AG08395 (cell line): ENCODE results near the gene DOCK8.

Experiments
- DNase-seq: peaks from one replicate; pipeline ENCODE4 v3.0.0; 2012; ENCODE audit warnings: mixed read lengths, low spot score

The DOCK8 gene

DNA sequence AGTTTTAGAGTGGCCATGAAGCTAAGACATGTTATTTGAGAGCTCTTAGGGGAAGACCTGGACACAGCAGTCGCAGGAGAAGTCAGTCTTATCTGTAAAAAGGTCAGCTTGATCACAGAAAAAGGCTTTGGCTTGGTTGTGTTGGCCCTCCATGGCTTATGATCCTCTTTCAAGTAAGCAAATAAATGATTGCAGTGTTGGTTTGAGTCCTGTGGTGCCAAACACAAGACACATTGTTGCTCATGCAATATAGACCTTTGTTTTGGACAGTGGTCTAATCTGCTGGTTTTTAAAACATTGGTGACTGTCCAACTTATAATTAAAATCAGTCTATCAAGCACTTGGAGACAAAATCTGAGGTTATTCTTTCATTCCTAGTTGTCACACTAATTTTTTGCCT is 54.0 kb downstream of the DOCK8 start:
- DNase-seq = no peak

DNA sequence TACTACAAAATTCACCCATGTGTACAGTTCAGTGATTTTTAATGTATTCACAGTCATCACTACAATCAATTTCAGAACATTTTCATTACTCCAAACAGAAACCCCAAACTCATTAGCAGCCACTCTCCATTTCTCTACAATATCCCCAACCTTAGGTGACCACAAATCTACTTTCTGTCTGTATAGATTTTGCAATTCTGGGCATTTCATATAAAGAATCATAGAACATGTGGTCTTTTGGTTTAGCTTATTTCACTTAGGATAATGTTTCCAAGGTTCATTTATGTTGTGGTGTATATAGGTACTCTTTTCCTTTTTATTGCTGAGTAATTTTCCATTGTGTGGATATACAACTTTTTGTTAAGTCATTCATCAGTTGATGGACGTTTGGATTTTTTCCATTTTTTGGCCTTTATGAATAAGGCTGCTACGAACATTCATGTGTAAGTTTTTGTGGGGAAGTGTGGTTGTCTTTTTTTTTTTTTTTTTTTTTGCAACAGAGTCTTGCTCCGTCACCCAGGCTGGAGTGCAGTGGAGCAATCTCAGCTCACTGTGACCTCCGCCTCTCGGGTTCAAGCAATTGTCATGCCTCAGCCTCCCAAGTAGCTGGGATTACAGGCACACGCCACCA is 54.5 kb downstream of the DOCK8 start:
- DNase-seq = no peak

DNA sequence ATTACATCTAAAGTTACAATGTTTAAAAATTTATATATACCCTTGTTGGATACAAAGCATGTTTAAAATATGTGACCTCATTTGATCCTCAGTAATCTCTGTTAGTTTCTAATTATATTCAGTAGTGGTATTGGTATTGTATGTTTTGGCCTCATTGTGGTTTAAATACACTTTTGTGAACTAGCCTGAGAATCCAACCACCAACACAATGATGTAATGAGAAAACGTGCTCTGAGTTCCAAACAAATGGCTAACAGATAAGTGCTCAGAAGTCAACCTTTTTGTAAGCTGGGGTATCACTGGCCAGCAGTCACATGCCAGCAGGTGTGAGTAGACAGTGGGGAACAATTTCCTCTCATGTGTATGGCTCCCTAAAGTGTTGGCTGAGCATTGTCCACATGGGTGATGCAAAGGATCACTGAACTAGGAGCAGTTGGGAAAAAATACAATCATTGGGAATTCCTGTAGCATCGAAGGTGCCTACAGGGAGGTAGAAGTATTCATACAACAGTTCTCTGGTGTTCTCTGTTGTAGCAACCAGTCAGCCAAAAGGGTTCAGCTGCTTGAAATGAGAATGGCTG is 56.1 kb downstream of the DOCK8 start:
- DNase-seq = no peak

DNA sequence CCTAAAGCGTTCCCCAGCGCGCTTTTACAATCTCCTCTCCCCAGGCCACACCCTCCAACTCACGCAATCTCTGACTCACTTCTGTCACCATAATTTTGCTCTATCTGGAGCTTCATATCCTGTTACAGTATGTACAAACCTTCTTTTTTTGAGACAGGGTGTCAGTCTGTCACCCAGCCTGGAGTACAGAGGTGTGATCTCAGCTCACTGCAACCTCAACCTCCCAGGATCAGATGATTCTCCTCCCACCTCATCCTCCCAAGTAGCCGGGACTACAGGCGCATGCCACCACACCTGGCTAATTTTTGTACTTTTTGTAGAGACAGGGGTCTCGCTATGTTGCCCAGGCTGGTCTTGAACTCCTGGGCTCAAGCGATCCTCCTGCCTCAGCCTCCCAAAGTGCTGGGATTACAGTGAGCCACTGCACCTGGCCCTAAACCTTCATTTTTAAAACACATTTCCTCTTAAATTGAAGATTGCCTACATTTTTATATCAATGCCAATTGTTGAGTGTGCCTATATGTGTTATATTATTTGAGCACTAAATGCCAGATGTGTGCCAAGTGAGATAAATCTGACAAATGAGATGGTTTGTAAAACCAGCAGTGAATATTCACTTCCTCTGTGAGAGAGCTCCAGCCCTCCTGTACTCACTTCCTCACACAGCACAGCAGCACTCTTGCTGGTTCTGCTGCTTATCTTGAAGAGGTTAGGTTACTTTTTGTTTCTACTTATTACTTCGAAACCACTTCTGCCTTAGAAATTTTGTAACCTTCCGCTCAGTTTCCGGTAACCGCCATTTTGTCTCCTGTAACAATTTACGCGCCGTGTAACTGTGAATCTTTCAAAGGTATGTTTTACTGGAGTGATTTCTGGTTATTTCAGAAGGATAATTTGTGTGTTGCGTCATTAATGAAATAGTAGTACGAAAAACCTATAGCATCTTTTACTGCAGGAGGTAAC is 57.9 kb downstream of the DOCK8 start:
- DNase-seq = no peak

DNA sequence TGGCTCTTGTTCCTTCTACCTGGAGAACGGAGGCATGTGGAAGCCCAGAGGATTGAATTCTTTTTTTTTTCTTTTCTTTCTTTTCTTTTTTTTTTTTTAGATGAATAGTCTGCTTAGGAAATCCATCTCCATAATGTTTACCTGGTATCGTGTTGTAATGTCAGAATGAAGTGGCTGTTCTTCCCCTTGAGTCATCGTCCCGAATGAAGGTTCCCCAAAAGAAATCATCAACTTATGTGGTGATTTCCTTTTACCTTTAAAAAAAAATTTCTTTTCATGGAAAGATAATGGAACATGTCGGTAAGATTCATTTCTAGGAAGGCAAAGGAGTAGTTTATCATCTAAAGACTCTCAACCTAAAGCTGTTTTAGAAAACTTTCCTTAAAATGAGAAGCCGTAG is 59.7 kb downstream of the DOCK8 start:
- no peak for DNase-seq

DNA sequence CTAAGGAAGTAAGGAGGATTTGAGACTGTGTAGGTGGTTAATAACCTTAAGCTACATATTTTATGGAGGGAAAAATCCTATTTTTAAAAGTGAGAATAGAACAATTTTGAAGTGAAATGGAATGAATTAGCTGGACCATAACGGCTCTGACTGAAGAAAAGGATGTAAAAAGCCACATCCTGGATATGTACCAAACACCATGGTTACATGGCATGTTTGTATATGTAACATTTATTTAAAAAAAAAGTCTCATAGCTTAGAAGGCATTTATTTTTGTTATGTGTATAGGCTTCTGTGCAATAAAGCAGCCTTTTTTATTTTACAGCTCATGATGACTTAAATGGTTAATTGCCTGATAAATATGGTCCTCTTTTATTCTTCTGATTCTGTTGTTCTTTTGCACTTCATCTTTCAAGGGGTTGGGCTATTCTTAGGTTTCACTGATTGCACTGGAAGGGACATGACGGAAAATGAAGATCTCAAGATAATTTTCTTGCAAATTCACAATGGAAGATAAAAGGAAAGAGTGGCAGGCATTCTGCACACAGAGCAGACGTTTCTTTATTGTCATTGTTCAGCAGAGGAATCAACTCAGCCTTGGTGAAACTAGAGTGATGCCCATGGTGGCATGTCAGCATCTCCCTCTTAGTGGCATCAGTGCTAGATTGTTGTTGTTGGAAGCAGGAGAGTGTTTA is 63.1 kb downstream of the DOCK8 start:
- DNase-seq = no peak

DNA sequence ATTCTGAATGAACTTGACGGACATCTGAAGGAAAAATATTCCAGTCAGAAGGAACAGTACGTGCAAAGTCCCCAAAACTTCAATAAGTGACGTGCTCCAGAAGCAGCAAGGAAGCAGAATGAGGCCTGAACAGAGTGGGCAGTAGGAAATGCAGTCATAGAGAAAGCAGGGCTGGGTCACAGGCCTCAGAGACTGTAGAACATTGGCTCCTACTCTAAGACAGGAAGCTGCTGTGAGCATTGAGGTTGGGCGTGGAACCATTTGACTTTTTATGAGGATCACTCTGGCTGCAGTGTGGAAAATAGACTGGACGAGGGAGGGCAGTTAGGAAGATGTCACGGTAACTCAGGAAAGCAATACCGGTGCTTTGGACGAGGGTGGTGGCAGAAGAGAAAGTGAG is 64.0 kb downstream of the DOCK8 start:
- DNase-seq = no peak

DNA sequence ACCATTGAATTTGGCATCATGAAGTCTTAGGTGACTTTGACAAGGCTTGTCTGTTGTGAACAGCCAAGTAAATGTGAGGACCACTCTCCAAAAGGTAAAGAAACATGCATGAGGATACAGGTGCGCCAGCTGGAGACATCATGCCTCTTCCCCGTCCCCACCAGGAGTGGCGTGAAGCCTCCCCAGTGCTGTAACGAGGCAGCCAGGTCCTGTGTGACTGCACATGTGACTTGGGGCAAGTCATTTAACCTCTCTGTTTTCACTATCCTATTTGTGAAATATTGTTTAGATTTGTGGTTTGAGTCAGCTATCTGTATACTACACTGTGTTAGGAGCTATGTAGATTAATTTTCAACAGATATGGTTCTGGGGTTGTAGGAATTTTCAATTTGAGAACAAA is 65.0 kb downstream of the DOCK8 start:
- no peak for DNase-seq

DNA sequence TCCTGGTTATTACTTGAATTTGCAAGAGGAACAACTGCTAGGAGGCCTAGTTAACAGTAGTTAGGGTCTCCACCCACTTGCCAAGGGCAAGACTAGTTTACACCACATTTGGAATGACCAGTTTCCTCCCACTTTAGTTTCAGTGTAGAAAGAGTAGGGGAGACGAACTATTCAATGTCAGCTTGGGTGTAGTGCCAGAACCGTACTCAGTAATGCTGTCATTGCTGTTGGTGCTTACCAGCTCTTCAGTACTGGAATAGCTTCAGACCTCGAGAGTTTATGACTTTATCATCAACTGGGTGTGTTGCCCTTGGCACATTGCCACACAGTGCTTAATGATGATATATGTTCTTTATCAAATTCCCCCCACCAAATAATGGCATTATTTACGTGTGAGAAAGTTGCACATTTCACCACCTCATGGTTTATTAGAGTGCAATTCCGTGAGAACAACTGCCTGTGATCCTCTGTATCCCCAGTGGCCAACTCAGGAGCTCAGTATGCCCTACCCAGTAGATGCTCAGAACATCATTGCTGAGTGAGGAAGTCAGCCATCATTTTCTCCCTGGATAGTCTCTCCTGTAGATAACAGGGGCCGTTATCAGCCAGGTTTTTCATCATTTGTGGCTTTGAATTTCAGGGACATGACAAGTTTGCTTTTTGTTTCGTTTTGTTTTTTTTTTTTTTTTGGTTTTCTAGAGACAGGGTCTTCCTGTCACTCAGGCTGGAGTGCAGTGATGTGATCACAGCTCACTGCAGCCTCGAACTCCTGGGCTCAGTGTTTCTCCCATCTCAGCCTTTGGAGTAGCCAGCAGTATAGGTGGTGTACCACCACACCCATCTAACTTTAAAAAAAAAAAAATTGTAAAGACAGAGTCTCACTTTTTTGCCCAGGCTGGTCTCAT is 67.3 kb downstream of the DOCK8 start:
- DNase-seq = no peak

DNA sequence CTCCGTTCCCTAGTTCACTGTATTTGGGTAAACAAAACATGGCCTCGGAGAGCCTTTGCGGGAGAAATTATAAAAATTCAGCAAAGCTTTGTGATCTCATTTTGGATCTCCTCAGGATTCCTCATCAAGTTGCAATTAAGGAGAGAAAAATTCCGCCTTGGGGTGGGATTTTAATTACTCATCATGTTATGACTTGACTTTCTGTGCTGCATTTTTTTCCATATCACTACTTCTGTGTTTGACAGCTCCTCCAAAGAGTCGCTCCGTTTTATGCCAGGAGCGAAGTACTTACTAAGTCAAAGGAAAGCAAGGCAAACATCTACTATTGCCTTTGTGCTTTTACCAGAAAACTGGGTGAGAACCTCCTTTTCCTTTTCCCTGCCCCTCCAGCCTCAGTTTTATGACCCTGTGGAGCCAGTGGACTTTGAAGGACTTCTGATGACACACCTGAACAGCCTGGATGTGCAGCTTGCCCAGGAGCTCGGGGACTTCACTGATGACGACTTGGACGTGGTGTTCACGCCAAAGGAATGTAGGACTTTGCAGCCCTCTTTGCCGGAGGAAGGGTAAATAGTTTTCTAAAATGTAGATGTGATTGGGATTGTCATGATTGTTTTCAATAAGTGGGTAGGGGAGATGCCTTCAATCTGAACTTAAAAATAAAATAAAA is 71.5 kb downstream of the DOCK8 start:
- DNase-seq = no peak

DNA sequence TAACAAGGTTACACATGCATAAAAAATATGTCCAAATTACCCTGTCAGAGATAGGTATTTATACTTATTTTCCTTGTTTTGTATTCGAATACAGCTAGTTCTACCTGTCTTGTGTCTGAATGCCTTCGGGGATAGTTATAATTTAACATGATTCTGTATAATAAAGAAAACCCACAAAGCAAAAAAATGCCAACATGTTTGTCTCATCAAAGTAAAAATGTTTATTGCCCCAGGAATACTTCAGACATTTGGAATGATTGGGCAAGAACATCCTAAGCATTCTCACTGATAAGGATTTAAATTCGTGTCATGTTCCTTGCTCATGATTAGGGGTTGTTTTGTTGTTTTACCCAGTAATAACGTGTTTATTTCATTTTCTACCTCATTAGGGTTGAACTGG is 74.5 kb downstream of the DOCK8 start:
- no peak for DNase-seq

DNA sequence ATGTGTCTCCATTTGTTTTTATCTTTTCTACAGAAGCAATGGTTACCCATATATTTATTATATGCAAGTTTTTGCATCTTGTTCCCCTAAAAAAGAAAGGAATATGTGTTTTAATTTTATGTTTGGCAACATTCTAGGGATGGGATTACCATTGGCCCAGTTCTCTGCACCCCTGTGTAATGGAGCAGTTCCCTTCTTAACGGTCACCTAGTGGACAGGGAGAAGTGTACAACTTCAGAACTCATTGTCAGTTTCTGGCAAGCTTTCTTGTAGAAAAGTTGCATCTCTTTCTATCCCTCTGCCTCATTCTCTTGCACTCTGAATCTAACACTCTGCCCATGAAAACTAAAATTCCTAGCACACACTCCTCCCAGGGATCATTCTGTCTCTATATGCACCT is 78.2 kb downstream of the DOCK8 start:
- DNase-seq = no peak

DNA sequence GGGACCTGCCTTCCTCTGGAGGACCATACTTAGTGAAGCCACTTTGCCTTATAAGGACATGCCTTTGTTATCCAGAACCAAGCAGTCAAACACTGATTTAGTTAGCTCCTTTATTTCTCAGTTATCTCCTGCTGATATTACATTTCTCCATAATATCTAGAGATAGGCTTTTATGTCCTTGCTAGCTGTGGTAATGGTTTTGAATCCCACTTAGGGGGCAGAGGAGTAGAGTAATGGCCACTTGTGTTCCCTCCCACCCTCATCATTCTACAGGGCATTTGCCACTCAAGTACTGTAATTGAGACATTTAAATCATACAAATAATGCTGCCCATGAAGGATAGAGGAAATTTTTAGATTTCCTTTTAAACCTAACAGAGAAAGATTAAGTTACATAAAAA is 80.9 kb downstream of the DOCK8 start:
- no peak for DNase-seq

DNA sequence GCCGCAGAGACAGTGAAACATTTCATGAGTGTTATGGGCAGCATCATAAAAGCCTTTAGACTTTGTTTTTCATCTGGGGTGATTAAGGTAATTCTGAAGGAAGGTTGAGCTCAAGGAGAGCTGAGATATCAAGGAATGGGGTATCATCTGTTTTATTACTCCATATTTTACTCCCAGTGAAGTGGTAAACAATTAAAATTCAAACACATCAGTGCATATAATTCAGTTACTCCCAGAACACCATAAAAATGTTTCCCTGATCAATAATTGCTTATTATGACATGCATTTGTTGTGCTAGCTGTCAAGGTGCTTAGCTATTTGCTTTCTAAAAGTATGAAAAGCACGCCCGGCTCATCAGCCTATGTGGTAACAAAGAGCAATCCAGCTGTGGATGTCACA is 81.7 kb downstream of the DOCK8 start:
- no peak for DNase-seq

DNA sequence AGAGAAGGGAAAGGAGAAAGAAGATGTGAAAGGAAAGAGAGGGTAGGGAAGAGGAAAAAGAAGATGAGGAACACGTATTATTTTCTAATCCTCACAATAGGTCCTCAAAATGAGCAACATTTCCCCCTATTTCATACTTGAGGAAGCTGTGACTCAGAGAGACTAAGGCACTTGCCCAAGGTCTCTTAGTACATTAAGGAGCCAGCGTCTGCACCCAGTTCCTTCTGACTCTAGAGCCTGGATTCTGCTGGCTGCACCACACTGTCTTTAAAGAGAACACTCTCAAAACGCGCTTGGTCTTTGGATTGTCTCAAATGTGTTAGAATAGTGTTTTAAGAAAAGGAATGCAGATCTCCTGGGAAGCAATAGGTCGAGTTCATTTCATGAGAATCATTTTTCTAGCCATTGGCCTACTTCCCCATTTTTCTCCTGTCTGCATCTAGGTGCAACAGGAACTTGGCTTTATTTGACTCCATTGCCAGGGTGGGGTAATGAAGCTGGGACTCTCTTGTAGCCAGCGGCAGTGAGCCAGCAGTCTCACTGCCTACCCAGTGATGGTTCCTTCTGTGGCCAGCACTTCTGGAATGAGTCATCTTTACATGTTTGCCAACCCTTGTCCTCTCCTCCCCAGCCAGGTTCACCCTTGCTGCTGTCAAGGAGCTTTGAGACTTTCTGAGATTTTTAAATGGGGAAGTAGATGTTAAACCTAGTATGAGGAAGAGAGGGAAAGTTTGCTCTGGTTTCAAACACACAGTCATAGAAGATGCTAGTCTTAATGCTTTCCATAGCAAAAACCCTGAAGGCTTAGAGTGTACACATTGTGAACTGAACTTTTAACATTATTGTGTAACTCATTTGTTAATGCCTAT is 82.7 kb downstream of the DOCK8 start:
- no peak for DNase-seq

DNA sequence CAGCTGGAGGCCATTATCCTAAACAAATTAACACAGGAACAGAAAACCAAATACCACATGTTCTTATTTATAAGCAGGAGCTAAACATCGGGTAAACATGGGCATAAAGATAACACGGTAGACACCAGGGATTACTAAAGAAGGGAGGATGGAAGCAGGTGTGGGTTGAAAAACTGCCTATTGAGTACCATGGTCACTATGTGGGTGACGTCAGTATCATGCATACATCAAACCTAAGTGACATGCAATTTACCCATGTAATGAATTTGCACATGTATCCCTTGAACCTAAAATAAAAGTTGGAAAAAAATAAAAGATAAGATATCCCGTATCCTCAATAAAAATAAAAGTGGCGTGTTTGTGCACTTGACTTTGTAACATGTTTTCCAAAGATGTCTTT is 88.8 kb downstream of the DOCK8 start:
- no peak for DNase-seq

DNA sequence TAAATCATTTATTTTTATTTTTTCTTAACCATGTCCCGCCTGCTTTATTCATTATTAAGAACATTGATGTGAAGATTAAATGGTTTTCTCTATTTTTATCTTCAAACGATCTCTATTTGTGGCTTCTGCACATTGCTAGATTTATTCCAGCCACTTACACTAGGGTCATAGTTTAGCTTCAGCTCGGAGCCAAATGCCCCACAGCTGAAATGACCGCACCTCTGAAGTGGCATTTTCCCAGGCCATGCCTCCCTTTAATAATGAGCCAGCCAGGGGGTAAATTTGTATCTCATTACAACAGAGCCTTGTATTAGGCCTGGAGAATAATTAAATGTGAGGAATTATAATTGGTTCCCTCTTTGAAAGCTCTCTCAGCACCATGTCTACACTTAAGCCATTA is 89.4 kb downstream of the DOCK8 start:
- no peak for DNase-seq

DNA sequence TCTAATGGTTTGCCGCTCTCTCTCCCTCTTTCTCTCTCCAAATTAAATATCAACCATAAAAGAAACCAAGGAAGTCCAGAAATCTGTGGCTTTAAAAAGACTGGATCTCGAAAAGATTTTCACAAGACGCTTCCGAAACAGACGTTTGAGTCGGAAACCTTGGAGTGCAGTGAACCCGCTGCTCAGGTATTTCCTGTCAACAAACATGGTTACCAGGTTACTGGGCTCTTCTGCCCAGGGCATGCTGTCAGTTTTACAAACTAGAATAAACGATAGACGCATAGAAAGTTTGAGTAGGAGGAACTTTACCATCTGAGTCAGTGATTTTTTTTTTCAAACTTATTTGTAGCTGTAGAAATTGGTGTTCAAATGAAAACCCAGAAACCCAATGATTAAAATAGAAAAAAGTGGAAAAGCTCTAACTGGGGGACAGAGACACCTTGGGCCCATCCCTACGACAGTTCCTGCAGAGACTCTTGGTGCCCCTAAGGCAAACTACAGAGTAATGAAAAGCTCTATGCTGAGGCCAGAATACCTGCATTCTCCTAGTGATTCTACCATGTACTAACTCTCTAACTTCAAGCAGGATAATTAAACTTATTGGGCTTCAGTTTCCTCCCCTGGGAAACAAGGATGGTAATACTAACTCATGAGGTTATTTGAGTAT is 90.0 kb downstream of the DOCK8 start:
- no peak for DNase-seq

DNA sequence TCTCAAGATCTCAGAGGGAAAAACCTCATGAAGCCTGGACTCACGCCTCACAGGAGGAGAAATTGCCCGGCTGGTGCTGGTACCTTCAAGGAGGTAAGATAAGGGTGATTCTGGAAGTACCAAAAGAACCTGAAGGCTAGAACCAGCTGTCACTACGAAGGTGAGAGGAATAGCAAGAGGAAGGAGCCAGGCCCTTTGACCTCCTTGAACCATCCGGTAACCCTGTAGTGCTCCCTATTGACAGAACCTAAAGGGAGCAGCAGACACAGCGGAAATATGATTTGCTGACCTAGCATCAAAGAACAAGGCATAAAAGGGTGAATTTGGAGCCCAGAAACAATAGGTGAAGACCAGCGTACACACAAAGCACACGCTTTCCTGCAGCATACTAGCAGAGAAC is 92.2 kb downstream of the DOCK8 start:
- no peak for DNase-seq

DNA sequence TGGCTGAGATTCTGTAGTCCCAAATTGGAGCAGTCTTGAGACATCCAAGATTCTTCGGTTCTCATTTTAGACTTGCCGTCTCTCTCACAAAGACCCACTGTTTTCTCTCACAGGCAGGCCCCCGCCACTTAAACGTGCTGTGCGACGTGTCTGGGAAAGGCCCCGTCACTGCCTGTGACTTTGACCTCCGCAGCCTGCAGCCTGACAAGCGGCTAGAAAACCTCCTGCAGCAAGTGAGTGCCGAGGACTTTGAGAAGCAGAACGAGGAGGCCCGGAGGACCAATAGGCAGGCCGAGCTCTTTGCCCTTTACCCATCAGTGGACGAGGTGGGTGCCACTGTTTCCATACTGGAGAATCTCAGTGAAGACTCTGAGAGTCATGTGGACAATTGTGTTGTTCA is 97.2 kb downstream of the DOCK8 start:
- no peak for DNase-seq
